Hematopoietic multipotent progenitor cell treated with erythropoietin and hydrocortisone succinate and interleukin-3 and kit ligand, for 6 days (in vitro differentiated cells): Measurements from ENCODE around the gene CMIP.
A peak's percentile ranks its signal among the peaks of the same experiment; 100 is the strongest.

Experiments used
- DNase-seq: peaks from one replicate; pipeline ENCODE4 v3.0.0-alpha.2; 2015

CMIP gene

DNA sequence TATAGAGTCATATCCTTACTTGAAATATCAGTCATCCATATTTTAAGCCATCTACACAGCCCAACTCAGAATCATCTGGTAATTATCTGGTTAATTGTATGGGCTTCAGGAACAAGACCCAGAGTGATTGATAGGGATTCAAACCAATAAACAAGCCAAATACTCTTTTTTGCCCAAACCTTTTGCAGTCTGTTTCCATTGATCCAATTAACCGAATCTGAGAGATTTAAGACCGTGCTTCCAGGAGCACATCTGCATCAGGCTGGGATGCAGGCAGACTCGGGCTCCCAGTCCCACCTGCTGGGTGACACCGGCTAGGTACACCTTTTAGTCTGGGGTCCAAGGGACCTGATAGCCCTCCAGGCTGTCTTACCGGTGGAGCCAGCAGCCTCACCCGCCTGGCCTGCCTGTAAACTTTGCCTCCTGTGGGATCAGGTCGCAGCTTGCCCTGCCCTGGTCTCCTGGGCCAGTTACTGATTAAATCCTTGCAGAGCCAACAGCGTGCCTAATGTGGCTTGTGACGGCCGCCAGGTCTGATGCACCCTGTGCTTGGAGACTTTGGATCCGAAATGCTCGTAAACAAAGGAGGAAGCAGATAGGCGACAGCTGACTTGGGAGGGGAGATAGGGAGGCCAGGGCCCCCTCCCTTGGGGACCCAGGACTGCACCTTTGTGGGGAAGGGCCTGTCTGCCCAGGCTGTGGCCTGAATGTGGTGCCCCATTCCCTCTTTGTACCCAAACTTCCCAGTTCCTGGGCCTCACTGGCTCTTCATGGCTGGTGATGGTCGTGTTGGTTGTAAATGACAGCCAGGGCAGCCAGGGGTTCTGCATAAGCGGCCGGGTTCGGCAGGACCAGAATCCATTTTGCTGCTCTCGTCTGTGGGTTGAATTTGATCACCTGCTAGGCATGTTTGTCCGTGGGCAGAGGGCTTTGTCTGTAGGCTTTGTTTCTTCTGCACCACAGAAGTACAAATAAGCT is 3.8 kb downstream of the CMIP start:
- no peak for DNase-seq

DNA sequence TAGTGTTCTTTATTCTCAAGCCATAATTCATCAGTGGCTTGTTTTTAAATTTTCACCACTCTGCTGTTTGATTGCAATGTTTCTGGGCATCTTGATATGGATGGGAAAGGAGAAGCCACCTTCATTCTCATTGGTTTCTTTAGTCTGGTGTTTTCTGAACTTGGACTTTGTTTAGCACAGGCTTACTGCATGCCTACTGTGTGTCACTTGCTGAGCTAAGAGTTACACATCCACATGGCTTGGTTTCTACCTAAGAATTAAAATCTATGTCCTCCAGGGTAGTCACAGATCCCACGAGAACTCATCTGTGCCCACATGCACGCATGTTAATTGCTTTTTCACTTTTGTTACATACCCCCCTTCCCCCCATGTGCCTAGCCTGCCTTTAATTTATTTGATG is 4.6 kb downstream of the CMIP start:
- DNase-seq, result no peak

DNA sequence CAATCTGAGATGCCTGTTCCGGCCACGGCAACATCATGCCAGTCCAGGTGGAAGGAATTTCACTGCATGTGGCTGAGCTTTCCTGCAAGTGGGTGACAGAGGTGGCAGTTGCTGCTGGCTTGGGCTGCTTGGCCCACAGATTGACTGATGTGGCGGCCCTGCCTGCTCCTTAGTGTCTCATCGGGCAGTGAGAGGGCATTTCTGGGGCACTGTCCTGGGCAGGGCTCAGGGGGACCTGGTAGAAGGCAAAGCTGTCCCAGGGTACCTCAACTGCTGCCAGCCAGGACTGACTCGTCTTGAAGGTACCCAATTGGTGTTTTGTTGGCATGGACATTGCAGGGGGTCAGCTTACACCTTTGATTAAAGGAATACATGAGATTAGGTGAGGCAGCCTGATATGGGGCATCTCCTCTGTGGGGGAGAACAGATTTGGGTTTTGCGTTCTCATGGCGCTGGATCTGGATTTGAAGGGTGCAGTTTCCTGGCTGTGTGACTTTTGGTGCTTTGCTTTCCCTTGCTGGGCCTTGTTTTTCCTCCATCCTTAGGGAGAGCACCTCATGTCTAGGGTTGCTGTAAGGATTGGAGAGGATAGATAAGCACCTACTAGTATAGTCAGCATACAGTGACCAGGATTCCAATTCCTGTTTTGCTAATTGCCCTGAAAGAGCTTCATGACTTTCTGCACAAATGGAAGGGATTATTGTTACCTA is 5.4 kb downstream of the CMIP start:
- no peak for DNase-seq

DNA sequence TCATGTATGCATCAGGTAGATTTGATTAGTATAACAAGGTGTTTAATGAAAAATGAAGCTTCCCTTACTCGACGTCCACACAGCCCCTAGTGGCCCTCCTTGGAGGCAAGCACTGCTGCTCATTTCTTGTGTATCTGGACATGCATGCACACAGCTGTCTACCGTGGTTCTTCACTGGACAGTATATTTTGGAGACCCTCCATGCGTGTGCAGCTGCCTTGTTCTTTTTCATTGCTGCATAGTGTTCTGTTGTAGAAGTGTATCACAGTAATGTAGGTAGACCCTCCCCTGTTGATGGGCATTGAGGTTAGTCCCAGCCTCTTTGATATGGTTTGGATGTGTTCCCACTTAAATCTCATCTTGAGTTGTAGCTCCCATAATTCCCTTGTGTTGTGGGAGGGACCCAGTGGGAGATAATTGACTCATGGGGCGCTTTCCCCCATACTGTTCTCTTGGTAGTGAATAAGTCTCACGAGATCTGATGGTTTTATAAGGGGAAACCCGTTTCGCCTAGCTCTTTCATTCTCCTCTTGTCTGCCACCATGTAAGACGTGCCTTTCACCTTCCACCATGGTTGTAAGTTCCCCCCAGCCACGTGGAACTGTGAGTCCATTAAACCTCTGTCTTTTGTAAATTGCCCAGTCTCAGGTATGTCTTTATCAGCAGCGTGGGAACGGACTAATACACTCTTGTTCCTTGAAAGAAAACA is 6.3 kb downstream of the CMIP start:
- DNase-seq, result no peak

DNA sequence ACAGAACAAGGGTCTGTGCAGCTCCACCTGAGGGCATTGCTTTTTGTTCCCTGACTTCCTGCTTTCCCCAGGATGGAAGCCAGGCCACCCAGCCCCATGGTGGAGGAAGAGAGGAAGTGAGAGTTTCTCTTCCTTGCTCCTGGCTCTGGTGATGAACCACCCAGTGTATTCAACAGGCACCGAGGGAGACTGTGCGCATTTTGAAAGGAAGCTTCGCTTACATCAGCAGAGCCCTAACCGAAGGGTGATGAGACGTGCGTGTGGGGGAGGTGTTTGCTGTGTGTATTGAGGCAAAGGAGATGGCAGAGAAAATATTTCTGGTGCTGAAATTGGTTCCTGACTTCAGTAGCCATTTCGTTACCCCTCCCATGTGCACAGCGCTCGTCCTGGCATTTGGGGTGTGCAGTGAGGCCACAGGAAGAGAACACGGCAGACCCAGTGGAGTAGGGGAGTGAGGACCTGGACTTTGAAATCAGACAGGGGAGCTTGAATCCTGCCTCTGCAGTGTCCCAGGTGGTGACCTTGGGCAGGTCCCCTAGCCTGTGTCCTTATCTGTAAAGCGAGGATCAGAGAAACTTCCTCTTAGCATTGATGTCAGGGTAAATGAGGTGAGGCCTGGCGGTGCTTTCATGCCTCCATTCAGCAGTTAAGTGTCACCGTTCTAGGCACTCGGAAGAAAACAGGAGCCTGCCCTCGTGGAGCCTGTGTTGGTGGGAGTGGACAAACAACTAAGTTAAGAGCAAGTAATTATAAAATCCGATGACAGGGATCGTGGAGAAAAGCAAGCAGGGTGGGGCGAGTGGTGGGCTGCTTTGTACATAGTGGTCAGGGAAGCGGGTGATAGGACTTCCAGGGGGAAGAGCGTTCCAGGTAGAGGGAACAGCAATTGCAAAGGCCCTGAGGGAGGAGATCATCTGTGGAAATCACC is 7.4 kb downstream of the CMIP start:
- DNase-seq, result peak; percentile 47

DNA sequence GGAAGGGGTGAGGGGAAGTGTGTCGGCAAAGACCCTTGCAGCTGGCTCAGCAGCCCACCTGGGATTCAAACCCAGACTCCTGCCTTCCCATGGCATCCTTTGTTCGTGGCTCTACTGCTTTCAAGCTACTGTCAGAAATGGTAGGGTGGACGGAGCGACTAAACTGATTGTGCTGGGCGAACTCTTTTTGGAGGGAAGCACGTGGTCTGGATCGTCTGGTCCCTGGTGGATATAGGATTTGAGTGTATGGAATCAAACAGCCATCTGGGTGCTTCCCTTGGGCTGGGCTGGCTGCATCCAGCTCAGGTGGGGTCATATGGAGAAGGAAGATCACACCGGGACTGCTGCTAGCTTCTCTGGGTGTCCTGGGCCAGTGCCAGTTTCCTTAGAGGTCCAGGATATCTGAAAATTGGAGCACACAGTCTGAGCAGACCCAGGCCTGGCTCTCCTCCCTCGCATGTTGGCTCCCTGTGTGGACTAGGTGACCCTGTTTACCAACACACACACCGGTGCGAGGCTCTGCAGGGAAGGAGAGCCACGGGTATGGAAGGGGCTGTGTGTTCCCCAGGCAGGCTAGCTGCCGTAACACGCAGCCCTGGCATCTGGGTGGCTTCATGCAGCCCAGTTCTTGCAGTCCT is 8.6 kb downstream of the CMIP start:
- no peak for DNase-seq

DNA sequence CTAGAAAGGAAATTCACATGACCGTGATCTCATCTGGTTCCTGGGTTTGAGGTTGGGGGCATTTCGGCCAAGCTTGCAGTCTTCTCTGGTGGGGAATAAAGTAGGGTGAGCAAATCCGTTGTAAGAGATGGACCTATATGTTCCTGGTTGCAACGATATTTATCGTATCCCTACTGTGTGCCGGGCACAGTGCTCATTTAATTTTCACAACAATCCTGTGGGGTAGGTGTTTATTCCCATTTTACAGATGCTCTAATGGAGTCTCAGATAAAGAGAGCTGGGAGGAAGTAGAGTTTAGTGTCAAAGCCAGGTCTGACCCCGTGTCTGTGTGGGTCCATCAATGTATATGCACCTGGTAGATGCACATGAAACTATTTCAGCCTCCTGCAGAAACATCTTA is 9.4 kb downstream of the CMIP start:
- no peak for DNase-seq

DNA sequence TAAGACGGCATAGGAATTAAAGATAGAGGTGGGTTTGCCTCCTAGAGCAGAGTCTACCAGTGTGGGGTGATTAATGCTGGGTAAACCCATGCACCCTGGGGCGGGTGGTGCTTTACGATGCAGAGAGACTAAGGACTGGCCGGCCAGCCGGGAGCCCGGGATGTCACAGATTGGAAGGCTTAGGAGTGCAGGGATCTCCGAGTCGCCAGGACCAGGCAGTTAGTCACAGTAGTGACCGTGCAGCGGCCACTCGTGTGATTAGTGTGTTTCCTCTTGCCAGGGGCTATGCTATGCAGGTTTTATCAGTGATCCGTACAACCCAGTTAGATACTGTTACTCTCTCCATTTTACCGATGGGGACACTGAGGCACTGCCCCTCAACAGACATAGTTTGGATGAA is 10.4 kb downstream of the CMIP start:
- no peak for DNase-seq

DNA sequence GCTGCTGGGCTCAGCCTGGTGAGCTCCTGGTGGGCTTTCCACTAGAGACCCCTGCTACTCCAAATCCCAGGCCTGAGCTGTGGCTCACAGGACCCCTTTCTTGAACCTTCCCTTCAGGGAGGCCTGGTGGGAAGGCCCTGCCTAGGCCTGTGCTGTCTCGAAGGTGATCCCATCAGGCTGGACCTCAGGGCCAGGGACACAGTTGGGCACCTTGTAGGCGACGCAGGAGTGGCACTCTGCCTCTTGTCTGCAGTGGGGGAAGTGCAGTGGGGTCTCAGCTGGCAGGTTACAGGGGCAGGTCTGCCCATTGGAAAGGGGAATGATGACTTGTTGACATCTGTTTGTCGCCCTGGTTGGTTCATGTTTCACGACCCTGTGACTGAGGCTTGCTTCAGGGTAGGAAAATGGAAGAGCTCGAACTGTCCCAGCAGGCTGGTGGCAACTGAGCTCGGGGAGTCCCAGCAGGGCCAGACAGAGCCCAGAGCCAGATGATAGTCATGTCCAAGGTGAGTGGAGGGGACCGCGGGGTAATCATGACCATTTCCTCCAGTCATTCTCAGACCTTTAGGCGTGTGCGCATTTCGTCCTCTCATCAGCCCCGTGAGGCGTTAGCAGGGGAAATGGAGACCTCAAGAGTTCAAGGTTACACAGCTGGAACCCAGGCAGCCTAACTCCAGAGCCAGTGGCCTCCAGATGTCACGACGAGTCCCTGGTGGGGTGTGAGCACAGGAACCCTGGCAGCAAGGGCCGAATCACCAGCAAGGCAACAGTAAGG is 11.3 kb downstream of the CMIP start:
- no peak for DNase-seq

DNA sequence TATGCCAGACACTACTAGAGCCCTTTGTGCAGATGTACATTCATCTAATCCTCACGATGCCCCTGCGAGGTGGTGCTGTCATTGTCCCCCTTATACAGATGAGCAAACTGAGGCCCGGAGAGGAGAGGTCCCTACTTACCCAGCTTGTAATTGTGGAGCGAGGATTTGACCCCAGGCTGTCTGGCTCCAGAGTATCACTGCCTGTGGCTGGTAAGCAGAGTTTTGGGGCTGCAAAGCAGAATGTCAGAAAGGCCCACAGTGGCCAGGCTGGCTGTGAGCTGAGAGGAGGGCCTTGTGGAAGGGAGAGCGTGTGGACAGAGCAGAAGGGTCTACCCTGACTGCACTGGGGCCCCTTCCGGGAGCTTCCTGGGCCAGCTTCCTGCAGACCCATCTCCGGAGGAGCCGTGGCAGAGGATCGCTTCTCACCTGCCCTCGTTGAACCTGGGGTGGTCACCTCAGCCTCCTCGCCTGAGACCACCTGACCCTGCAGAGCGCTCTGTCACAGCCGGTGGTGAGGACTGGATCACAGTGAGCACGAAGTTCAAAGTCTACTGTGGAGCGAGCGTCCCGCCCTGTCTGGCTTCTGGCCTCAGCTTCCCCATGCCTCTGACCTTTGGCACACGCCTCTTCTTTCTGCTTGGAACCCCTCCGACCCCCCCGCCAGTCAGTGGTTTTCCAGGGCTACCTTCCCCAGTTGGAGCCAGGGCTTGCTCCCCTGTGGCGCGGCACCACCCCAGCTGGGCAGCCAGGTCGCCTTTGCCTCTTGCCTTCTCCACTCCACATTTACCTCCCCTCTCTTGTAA is 12.1 kb downstream of the CMIP start:
- no peak for DNase-seq

DNA sequence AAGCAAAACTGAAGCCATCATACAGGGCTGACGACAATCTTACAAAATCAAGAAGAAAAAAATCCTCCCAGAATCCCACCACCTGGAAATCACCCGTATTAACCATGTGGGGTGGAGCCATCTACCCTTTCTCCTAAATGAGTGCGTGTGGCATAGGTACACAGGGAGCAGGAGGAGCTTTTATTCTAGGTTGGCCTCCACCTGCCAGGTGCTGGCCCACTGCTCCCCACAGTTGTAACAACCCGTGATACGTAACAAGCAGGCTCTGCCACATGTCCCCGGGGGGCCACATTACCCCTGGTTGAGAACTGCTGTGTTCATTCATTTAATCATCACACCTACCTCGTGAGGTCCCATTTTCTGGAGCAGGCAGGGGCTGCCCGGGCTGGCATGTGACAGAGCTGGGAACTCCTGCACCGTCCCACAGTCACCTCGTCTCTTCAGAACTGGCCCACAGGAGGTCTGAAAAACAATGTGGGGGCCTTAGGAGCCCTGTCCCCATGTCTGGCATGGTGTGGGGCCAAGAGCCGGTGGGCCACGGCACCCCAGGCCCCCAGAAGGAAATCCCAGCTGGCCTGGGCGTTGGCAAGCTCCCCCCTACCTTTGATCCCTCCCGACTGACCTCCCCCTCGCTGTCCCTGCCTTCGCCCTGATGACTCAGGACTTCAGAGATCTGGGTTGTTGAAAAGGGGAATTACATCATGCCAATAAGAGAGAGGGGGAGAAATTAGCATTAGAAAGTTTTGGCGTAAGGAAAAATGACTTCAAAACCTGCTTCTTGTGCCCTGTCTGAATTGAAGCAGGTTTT is 12.9 kb downstream of the CMIP start:
- DNase-seq, result peak; percentile 54

DNA sequence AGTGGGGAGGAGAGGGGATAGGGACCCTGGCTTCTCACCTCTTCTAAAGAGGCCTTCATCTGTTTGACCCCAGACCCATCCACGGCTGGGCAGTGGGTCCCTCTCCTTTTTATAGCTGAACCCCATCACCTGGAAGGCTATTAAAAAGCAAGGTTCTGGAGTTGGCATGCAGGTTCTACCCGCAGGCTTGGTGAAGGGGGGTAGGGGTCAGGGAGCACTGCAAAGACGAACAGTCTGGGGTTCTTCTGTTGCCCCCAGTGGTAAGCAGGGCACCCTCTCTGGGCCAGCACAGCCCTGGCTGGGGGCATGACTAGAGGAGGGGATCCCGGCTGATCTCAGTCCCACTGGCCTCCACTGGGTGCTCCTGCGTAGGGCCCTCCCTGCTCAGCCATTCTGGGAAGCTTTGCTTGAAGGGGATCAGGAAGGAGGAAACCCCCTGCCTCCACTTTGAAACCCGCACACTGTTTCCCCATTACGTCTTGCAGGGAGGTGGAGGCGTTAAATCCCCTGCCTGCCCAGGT is 13.6 kb downstream of the CMIP start:
- DNase-seq, result no peak

DNA sequence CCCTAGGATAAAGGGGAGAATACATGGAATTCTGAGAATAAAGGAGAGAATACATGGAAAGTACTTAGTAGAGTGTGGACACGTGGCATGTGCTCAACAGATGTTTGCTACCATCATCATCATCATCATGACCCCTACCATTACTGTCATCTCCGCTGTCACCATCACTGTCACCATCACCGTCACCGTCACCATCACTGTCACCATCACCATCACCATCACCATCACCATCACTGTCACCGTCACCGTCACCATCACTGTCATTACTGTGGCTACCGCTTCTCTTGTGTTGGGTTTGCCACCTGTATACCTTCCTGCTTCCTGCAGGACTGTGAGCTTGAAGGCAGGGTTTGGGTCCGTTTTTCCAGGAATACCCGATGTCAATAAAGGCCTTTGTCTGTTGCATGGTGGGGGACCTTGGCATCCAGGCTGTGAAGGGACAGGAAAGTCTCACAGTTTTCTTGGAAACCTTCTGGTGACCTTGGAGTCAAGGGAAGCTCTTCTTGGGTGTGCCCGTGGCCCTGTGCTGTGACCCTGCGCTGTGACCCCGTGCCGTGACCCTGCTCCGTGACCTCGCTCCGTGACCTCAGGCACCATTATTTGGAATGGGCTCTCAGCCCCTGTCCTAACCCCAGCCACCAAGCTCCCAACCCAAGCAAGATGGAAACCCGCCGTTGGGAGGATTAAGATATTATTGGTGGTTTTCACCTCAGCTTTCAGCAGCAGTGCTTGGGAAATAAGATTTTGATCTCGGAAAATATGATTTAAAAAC is 14.4 kb downstream of the CMIP start:
- DNase-seq, result no peak

DNA sequence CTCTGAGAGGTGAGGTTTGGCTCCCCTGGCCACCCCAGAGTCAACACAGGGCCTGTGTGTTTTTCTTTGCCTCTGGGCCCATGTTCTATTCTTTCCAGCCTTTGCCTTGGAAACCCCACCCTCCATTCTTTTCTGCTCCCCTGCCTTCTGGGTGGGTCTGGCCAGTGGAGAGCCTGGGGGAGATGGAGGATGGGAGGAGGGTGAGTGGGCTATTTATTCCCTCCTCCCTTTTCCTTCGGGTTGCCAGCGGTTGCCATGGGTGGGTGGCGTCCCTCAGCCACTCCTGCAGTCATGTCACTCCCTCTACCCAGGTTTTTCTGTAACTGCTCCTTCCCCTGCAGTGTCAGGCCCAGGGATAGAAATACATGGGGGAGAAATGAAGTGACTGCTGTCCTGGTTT is 15.5 kb downstream of the CMIP start:
- no peak for DNase-seq

DNA sequence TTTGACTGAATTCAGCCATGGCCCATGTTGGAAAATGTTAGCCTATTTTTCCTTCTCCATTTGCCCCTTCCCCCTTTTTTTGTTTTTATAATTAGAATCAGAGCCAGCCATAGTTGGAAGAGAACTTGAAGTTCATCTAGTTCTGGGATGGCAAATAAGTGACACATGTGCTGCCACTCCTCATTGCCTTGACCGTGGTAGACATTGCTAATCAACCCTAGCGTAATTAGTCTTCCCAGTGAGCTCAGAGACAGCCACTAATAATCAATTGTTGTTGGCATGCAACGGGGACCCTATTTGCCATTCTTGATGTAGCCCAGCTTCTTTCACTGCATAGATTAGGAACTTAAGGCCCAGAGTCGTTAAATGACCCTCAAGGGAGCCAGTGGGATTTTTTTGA is 16.6 kb downstream of the CMIP start:
- no peak for DNase-seq

DNA sequence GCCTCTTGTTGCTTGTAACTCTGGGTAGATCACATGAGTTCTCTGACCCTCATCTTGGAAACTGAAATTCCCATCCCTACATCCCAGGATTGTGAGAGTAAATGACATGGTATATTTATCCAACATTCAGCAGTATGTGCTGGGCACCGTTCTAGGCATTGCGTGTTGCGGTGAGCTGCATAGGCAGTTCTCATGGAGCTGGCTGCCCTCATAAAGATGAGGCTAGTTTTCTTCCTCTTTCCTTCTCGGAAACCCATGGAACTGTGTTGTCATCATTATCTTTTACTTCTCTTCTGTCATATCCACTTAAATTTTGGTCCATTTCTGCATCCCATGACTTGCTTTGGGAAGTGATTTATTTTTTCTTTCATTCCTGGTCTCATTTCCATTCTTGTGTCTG is 17.2 kb downstream of the CMIP start:
- DNase-seq, result no peak

DNA sequence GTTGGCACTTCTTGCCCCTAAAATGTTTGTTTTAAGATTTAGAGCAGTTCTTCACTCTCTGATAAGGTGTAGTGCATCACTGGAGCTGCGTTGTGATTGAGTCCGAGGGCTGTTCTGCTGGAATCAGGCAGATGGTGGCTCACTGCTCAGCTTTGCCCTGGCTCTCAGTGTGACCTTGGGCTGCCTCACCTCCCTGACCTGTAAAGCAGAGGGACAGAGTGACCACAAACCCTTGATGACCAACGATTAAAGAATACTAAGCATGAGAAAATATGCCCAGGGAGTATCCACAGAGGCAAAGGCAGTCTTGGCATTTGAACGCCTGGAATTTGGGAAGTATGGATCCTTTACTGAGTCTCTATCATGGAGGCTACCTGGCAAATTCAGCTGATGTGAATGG is 18.1 kb downstream of the CMIP start:
- DNase-seq, result no peak

DNA sequence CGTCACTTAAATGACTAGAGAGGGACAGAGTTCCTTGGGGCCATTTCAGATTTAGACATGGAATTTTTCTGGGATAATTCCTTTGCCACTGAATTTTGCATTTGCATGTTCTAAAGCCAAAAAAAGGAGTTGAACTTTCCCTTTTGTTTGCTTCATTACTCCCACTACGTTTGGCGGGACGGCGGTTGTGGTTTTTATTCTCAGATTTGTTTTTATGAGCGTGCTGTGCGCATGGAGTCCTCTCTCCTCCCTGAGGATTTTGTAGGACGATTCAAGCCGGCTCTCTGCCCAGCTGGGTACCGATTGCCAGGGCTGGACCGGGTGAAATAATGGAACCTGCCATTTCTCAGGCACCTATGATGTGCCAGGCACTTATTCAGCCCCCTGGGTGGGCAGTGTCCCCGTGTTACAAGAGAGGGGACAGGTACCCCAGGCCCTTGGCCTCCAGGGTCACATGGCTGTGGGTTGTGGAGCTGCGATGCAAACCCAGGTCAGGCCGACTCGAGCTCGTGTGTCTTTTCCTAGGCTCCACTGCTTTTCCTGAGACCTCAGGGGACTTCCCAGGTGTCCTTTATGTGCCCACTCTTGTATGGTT is 18.8 kb downstream of the CMIP start:
- no peak for DNase-seq
